Naive thymus-derived CD4-positive, alpha-beta T cell (primary cell): ENCODE results near the gene MAMLD1. TPM values are rescaled to one million over a fixed set of nuclear protein-coding genes. Genes with fewer than 3 reads are reported as not detected.

Experiments used
- ATAC-seq: fragments of 150-1000 bp; cut with Tn5 transposase; 2 replicates; pipeline ENCODE4 v1.10.0; 2021; ENCODE audit warnings: mild to moderate bottlenecking, moderate library complexity
- CTCF ChIA-PET: fragments of 350-600 bp; sonication (Branson Sonifier 250); formaldehyde crosslinking; loops from one replicate; lab custom pipeline; 2021; ENCODE audit warnings: antibody characterized with exemption; lab: Charles Lee
- POLR2A ChIA-PET: fragments of 350-600 bp; sonication (Branson Sonifier 250); formaldehyde crosslinking; loops from one replicate; lab custom pipeline; 2021; ENCODE audit warnings: antibody characterized with exemption, inconsistent platforms; lab: Charles Lee
- DNase-seq, 9 donors: peaks; one replicate each; pipeline versions ENCODE4 v3.0.0 to v3.0.0-alpha.2; 2020 to 2022; ENCODE audit warnings: mixed read lengths in 1 of 9
- H3K27ac ChIP-seq: one replicate; pipeline ENCODE4 v1.7.0; 2013; ENCODE audit warnings: mild to moderate bottlenecking, low read depth, low read length, moderate library complexity
- H3K27me3 ChIP-seq, 2 donors: one replicate each; pipeline ENCODE4 v1.7.0; 2013; ENCODE audit warnings: low read length in 2 of 2, mild to moderate bottlenecking in 2 of 2, moderate library complexity in 2 of 2; ENCODE audit not compliant: control insufficient read depth in 2 of 2, insufficient read depth in 2 of 2
- H3K36me3 ChIP-seq, 3 experiments: 1 replicate in 2 of 3; 2 replicates in 1 of 3; pipeline ENCODE4 v1.7.0; 2013; ENCODE audit warnings: low read length in 3 of 3, mild to moderate bottlenecking in 3 of 3, moderate library complexity in 1 of 3; ENCODE audit not compliant: insufficient read depth in 3 of 3, control insufficient read depth in 2 of 3
- H3K4me1 ChIP-seq, 2 donors: one replicate each; pipeline ENCODE4 v1.7.0; 2013; ENCODE audit warnings: low read length in 2 of 2, mild to moderate bottlenecking in 2 of 2, moderate library complexity in 1 of 2; ENCODE audit not compliant: control insufficient read depth in 2 of 2, insufficient read depth in 2 of 2
- H3K4me3 ChIP-seq: 2 replicates; pipeline ENCODE4 v1.7.0; 2013; ENCODE audit warnings: mild to moderate bottlenecking, low read length
- H3K9me3 ChIP-seq, 3 experiments: 1 replicate in 2 of 3; 2 replicates in 1 of 3; pipeline ENCODE4 v1.7.0; 2013; ENCODE audit warnings: low read length in 3 of 3; ENCODE audit not compliant: control insufficient read depth in 2 of 3
- H3K27ac Mint-ChIP-seq, 9 donors: one replicate each; pipeline ENCODE4 v1.8.0; 2020 to 2022; ENCODE audit warnings: mixed read lengths in 9 of 9, mild to moderate bottlenecking in 8 of 9, moderate library complexity in 5 of 9, inconsistent platforms in 2 of 9
- H3K27me3 Mint-ChIP-seq, 5 donors: one replicate each; pipeline ENCODE4 v1.8.0; 2021 to 2022; ENCODE audit warnings: mixed read lengths in 5 of 5, mild to moderate bottlenecking in 1 of 5
- H3K36me3 Mint-ChIP-seq, 5 donors: one replicate each; pipeline ENCODE4 v1.8.0; 2020 to 2022; ENCODE audit warnings: mixed read lengths in 5 of 5, mild to moderate bottlenecking in 3 of 5, inconsistent platforms in 1 of 5
- H3K4me1 Mint-ChIP-seq, 7 donors: one replicate each; pipeline ENCODE4 v1.8.0; 2020 to 2022; ENCODE audit warnings: mixed read lengths in 7 of 7, mild to moderate bottlenecking in 3 of 7, inconsistent platforms in 1 of 7
- H3K4me3 Mint-ChIP-seq, 10 donors: one replicate each; pipeline ENCODE4 v1.8.0; 2020 to 2022; ENCODE audit warnings: mild to moderate bottlenecking in 10 of 10, mixed read lengths in 10 of 10, moderate library complexity in 6 of 10, inconsistent platforms in 2 of 10
- H3K9me3 Mint-ChIP-seq, 11 donors: one replicate each; pipeline ENCODE4 v1.8.0; 2020 to 2022; ENCODE audit warnings: mixed read lengths in 11 of 11, mild to moderate bottlenecking in 4 of 11, inconsistent platforms in 1 of 11, moderate library complexity in 1 of 11
- intact Hi-C, 2 donors: fragments of 100-400 bp; cut with micrococcal nuclease; formaldehyde crosslinking; loops; one replicate each; pipeline ENCODE4 v1.15.1; 2023
- polyA plus RNA-seq, 2 donors: library from polyadenylated mRNA; unstranded; fragments of 300-500 nt; fragmentation: Illumina TruSeq; gene quantifications; one replicate each; pipeline ENCODE4 v1.2.3, GENCODE V29; 2021
- total RNA-seq, 6 experiments: library from RNA in 5 of 6; stranded (reverse) in 5 of 6; gene quantifications; 1 replicate in 5 of 6; 2 replicates in 1 of 6; pipeline ENCODE4 v1.2.3 and lab custom pipeline; 2021 to 2026

MAMLD1 gene
- total and polyA plus RNA-seq, 7 experiments from 2014 or later: 0.13 to 8.9 (median 0.36) TPM; not detected in 1

GRCh38 chrX:150408007-150408406, 44.9 kb downstream of the MAMLD1 start:
- H3K27me3 ChIP-seq: no peaks in the 10 kb centered on the region
- H3K36me3 Mint-ChIP-seq: peaks cover 0 to 10% (median 0%) of the 10 kb centered on the region in 5 donors
- no peak overlapping the region for H3K4me3 ChIP-seq
- intact Hi-C loops: no loop called here
- H3K9me3 Mint-ChIP-seq: peaks cover 0 to 2% (median 0%) of the 10 kb centered on the region in 11 donors
- H3K4me3 Mint-ChIP-seq: no peak overlapping the region
- H3K4me1 ChIP-seq: peaks cover 10 to 21% of the 10 kb centered on the region in 2 donors
- no peak for DNase-seq
- H3K27ac Mint-ChIP-seq: no peak overlapping the region
- no peaks in the 10 kb centered on the region for H3K9me3 ChIP-seq
- ATAC-seq: no peak
- no peaks in the 10 kb centered on the region for H3K36me3 ChIP-seq
- H3K27me3 Mint-ChIP-seq: no peaks in the 10 kb centered on the region
- CTCF ChIA-PET: no interaction called here
- no peak overlapping the region for H3K27ac ChIP-seq
- POLR2A ChIA-PET: no interaction called here
- H3K4me1 Mint-ChIP-seq: peaks cover 5 to 50% (median 16%) of the 10 kb centered on the region in 7 donors

GRCh38 chrX:150408561-150408960, 45.4 kb downstream of the MAMLD1 start:
- H3K4me1 Mint-ChIP-seq: peaks cover 2 to 50% (median 16%) of the 10 kb centered on the region in 7 donors
- Histone ChIP-seq H3K4me1 (peaks cover 10 to 21% of the 10 kb centered on the region in 2 donors), H3K27me3 (no peaks in the 10 kb centered on the region), H3K9me3 (no peaks in the 10 kb centered on the region), H3K27ac (no peak overlapping the region), H3K36me3 (no peaks in the 10 kb centered on the region), H3K4me3 (no peak overlapping the region)
- H3K36me3 Mint-ChIP-seq: peaks cover 0 to 11% (median 0%) of the 10 kb centered on the region in 5 donors
- no peak overlapping the region for H3K4me3 Mint-ChIP-seq
- H3K27me3 Mint-ChIP-seq: peaks cover 0 to under 1% (median 0%) of the 10 kb centered on the region in 5 donors
- ChIA-PET CTCF (no interaction called here), POLR2A (no interaction called here)
- ATAC-seq: no peak
- no peak for DNase-seq
- H3K27ac Mint-ChIP-seq: no peak overlapping the region
- peaks cover 0 to 1% (median 0%) of the 10 kb centered on the region in 11 donors for H3K9me3 Mint-ChIP-seq
- intact Hi-C loops: no loop called here

- peaks cover 0 to 3% (median 0%) of the 10 kb centered on the region in 5 donors for H3K27me3 Mint-ChIP-seq
- CTCF ChIA-PET: no interaction called here
- no peak for ATAC-seq
- Histone ChIP-seq H3K27ac (no peak overlapping the region), H3K4me1 (peaks cover 10 to 21% of the 10 kb centered on the region in 2 donors), H3K36me3 (no peaks in the 10 kb centered on the region), H3K9me3 (no peaks in the 10 kb centered on the region), H3K27me3 (no peaks in the 10 kb centered on the region), H3K4me3 (no peak overlapping the region)
- H3K4me3 Mint-ChIP-seq: no peak overlapping the region
- no peak overlapping the region for H3K27ac Mint-ChIP-seq
- peaks cover 0 to 47% (median 16%) of the 10 kb centered on the region in 7 donors for H3K4me1 Mint-ChIP-seq
- DNase-seq: no peak
- H3K9me3 Mint-ChIP-seq: peaks cover 0 to 1% (median 0%) of the 10 kb centered on the region in 11 donors
- POLR2A ChIA-PET: no interaction called here
- H3K36me3 Mint-ChIP-seq: peaks cover 0 to 14% (median 0%) of the 10 kb centered on the region in 5 donors
- intact Hi-C loops: no loop called here
These were observed 46.4 kb downstream of the MAMLD1 start for GRCh38 chrX:150409486-150409885.

GRCh38 chrX:150409964-150410363, 46.8 kb downstream of the MAMLD1 start:
- peak overlapping the region in 1 of 10 donors; percentile 71 for H3K4me3 Mint-ChIP-seq
- no peaks in the 10 kb centered on the region for H3K36me3 ChIP-seq
- H3K9me3 Mint-ChIP-seq: peaks cover 0 to 1% (median 0%) of the 10 kb centered on the region in 11 donors
- peaks cover 0 to 14% (median 0%) of the 10 kb centered on the region in 5 donors for H3K36me3 Mint-ChIP-seq
- H3K4me1 ChIP-seq: peaks cover 10 to 21% of the 10 kb centered on the region in 2 donors
- DNase-seq (no peak), ATAC-seq (no peak)
- ChIA-PET CTCF (no interaction called here), POLR2A (no interaction called here)
- H3K9me3 ChIP-seq: no peaks in the 10 kb centered on the region
- intact Hi-C loops: loop anchor here in 1 of 2 donors (1.0 kb wide), 2 partner anchors 47 to 69 kb away; partner anchors contain the start of gene MAMLD1
- H3K4me1 Mint-ChIP-seq: peaks cover 0 to 47% (median 16%) of the 10 kb centered on the region in 7 donors
- H3K27ac ChIP-seq: no peak overlapping the region
- peaks cover 0 to 3% (median 0%) of the 10 kb centered on the region in 5 donors for H3K27me3 Mint-ChIP-seq
- no peaks in the 10 kb centered on the region for H3K27me3 ChIP-seq
- no peak overlapping the region for H3K4me3 ChIP-seq
- H3K27ac Mint-ChIP-seq: peak overlapping the region in 2 of 9 donors; percentile 26 to 72

GRCh38 chrX:150410513-150410912, 47.4 kb downstream of the MAMLD1 start:
- Histone ChIP-seq H3K27ac (no peak overlapping the region), H3K27me3 (no peaks in the 10 kb centered on the region), H3K4me1 (peaks cover 10 to 21% of the 10 kb centered on the region in 2 donors), H3K4me3 (no peak overlapping the region), H3K36me3 (no peaks in the 10 kb centered on the region), H3K9me3 (no peaks in the 10 kb centered on the region)
- DNase-seq (peak in 6 of 9 donors; percentile 3 to 54 (median 31)), ATAC-seq (peak; percentile 81)
- H3K4me1 Mint-ChIP-seq: peaks cover 0 to 47% (median 16%) of the 10 kb centered on the region in 7 donors
- ChIA-PET CTCF (no interaction called here), POLR2A (no interaction called here)
- peaks cover 0 to 1% (median 0%) of the 10 kb centered on the region in 11 donors for H3K9me3 Mint-ChIP-seq
- peak overlapping the region in 5 of 10 donors; percentile 17 to 71 (median 29) for H3K4me3 Mint-ChIP-seq
- H3K27ac Mint-ChIP-seq: peak overlapping the region in 4 of 9 donors; percentile 21 to 72 (median 38)
- peaks cover 0 to 3% (median 0%) of the 10 kb centered on the region in 5 donors for H3K27me3 Mint-ChIP-seq
- H3K36me3 Mint-ChIP-seq: peaks cover 0 to 14% (median 0%) of the 10 kb centered on the region in 5 donors
- intact Hi-C loops: loop anchor here in 1 of 2 donors (1.0 kb wide), 2 partner anchors 47 to 69 kb away; partner anchors contain the start of gene MAMLD1

- Histone ChIP-seq H3K27ac (no peak overlapping the region), H3K4me3 (no peak overlapping the region), H3K4me1 (peaks cover 10 to 21% of the 10 kb centered on the region in 2 donors), H3K36me3 (no peaks in the 10 kb centered on the region), H3K27me3 (no peaks in the 10 kb centered on the region), H3K9me3 (no peaks in the 10 kb centered on the region)
- H3K27ac Mint-ChIP-seq: no peak overlapping the region
- POLR2A ChIA-PET: no interaction called here
- peaks cover 0 to 1% (median 0%) of the 10 kb centered on the region in 11 donors for H3K9me3 Mint-ChIP-seq
- no peak overlapping the region for H3K4me3 Mint-ChIP-seq
- peaks cover 0 to 16% (median 0%) of the 10 kb centered on the region in 5 donors for H3K36me3 Mint-ChIP-seq
- intact Hi-C loops: no loop called here
- CTCF ChIA-PET: no interaction called here
- H3K4me1 Mint-ChIP-seq: peaks cover 0 to 47% (median 16%) of the 10 kb centered on the region in 7 donors
- no peak for DNase-seq
- no peak for ATAC-seq
- peaks cover 0 to 3% (median 0%) of the 10 kb centered on the region in 5 donors for H3K27me3 Mint-ChIP-seq
These were observed 48.5 kb downstream of the MAMLD1 start for GRCh38 chrX:150411656-150412055.
